ENCODE measurements around the gene NACC2. TPM values are rescaled to one million over a fixed set of nuclear protein-coding genes. Genes with fewer than 3 reads are reported as not detected.

The NACC2 gene
- total RNA-seq, 4 donors from 2014 or later = 10.4 to 21.6 (median 12.8) TPM

- WGBS, 2 donors = 82 to 84% methylated on average over 18 of the region's 18 CpGs
- H3K27ac ChIP-seq = peak overlapping the region in 3 of 4 donors; percentile 84 to 95 (median 85)
- no peaks in the 10 kb centered on the region for H3K9me3 ChIP-seq
- H3K27me3 ChIP-seq = peaks cover 0 to 50% (median 2%) of the 10 kb centered on the region in 4 donors
- H3K36me3 ChIP-seq = no peaks in the 10 kb centered on the region
- TF ChIP-seq POLR2A (IDR thresholded peaks at IDR 0.05) = no peak
- TF ChIP-seq, protein P1, sequence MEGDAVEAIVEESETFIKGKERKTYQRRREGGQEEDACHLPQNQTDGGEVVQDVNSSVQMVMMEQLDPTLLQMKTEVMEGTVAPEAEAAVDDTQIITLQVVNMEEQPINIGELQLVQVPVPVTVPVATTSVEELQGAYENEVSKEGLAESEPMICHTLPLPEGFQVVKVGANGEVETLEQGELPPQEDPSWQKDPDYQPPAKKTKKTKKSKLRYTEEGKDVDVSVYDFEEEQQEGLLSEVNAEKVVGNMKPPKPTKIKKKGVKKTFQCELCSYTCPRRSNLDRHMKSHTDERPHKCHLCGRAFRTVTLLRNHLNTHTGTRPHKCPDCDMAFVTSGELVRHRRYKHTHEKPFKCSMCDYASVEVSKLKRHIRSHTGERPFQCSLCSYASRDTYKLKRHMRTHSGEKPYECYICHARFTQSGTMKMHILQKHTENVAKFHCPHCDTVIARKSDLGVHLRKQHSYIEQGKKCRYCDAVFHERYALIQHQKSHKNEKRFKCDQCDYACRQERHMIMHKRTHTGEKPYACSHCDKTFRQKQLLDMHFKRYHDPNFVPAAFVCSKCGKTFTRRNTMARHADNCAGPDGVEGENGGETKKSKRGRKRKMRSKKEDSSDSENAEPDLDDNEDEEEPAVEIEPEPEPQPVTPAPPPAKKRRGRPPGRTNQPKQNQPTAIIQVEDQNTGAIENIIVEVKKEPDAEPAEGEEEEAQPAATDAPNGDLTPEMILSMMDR (IDR thresholded peaks at IDR 0.05) = no peak
- no peak for DNase-seq
- H3K4me1 ChIP-seq = peaks cover 29 to 54% (median 30%) of the 10 kb centered on the region in 3 donors
- intact Hi-C loops (cut with DNase I) = no loop called here
- H3K4me3 ChIP-seq = no peak overlapping the region
Observed at GRCh38 chr9:135991771-135992170, 103.3 kb downstream of the NACC2 start.

DNA sequence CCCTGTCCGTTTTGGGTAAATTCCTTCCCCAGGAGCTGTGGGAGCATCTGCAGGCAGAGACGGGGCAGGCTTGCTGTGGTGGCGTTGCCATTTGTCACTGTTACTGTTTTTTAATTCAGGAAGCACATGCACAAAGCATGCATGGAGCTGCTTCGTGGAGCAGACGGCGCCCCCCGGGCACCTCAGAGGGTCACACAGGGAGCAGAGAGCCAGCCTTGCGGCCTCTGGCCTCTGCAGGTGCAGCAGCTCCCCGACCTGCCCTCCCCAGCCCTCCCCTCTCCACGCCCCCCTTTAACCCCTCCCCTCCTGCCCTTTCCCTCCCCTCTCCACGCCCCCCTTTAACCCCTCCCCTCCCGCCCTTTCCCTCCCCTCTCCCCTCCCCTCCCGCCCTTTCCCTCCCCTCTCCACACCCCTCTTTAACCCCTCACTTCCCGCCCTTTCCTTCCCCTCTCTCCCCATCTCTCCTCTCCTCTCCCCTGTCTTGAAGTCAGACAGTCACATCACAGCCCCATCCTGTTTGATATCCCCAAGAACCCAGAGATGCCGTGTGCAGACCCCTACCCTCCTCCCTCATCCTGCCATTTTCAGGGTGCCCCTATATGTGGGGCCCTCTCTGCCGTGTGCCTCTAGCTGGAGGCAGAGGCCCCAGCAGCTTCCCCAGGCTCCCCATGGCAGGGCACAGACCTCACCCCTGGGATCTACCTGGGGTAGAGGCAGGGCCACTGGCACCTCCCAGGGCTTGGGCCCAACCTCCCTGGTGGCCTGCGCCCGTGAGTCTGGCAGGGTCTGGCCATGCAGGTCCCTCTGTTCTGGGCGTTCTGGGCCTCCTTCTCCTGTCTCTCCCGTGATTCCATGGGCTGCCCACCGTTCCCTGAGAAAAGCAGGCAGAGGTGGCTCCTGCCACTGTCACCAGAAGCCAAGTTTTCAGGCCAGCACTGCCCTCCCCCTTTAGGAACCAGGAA is 104.3 kb downstream of the NACC2 start:
- TF ChIP-seq POLR2A (IDR thresholded peaks at IDR 0.05) = no peak
- TF ChIP-seq, protein P1 (IDR thresholded peaks at IDR 0.05) = no peak
- peaks cover 0 to 61% (median 2%) of the 10 kb centered on the region in 4 donors for H3K27me3 ChIP-seq
- no peaks in the 10 kb centered on the region for H3K9me3 ChIP-seq
- H3K4me1 ChIP-seq = peaks cover 29 to 54% (median 30%) of the 10 kb centered on the region in 3 donors
- peak; percentile 22 for DNase-seq
- H3K36me3 ChIP-seq = no peaks in the 10 kb centered on the region
- WGBS, 2 donors = 15 to 29% methylated on average over 2 to 11 of the region's 21 CpGs
- peak overlapping the region in 2 of 4 donors; percentile 15 to 33 for H3K4me3 ChIP-seq
- peak overlapping the region in 3 of 4 donors; percentile 36 to 69 (median 58) for H3K27ac ChIP-seq
- intact Hi-C loops (cut with DNase I) = no loop called here

DNA sequence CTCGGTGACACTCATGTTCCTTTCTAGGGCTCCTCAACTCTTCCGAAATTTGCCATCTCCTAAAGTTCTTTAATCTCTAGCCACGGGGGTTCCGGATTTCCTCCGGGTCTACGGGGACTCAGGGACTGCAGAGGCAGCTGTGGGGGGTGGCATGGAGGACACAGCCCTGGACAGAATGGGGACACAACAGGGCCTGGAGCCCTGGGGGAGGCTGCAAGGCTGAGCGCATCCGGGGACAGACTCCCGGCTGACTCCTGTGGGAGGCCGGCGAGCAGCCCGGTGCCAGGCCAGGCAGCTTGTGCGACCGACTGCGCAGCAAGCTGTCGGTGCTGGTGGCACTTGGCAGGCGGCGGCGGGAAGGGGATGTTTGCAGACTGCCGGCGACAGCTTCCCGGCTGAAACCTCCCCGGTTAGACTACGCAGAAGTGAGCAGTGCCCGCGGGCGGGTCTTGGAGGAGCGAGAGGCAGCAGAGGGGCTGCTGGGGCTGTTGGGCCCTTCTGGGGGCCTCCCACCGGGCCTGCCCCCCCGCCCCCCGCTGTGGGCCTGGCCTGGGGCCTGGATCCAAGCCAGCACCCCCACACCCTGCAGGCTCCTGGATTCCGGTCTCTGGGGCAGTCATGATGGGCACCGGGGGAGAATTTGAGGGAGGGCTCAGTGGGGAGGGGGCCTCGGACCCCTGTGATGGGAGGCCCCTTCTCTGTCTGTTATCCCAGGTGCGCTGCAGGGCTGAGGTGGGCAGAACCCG is 105.2 kb downstream of the NACC2 start:
- Histone ChIP-seq H3K9me3 (no peaks in the 10 kb centered on the region), H3K36me3 (no peaks in the 10 kb centered on the region), H3K27ac (no peak overlapping the region), H3K4me3 (peak overlapping the region in 2 of 4 donors; percentile 15 to 33), H3K4me1 (peaks cover 29 to 54% (median 30%) of the 10 kb centered on the region in 3 donors), H3K27me3 (peaks cover 0 to 69% (median 2%) of the 10 kb centered on the region in 4 donors)
- no peak for DNase-seq
- no peak for TF ChIP-seq POLR2A (IDR thresholded peaks at IDR 0.05)
- TF ChIP-seq, protein P1 (IDR thresholded peaks at IDR 0.05) = no peak
- 20 to 37% methylated on average over 13 to 19 of the region's 36 CpGs for WGBS, 2 donors
- intact Hi-C loops (cut with DNase I) = no loop called here

DNA sequence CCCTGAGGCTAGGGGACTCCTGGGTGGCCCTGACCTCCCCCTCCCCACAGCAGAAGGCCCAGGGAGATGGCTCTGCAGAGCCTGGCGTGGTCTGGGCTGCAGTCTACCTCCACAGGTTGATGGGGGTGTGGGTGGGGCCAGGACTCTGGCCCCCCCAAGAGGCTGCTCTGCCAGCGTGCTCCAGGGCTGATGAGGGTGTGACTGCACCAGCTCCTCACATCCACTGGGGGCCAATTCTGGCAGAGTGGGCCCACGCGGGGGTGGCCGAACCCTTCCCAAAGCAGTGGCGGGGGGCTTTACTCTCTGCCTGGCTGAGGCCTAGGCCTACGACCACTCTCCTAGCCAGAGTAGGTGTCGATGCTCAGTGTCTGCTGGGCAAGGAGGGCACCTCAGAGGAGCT is 105.9 kb downstream of the NACC2 start:
- Histone ChIP-seq H3K27ac (no peak overlapping the region), H3K27me3 (peaks cover 0 to 76% (median 2%) of the 10 kb centered on the region in 4 donors), H3K36me3 (no peaks in the 10 kb centered on the region), H3K4me3 (no peak overlapping the region), H3K4me1 (peaks cover 29 to 46% (median 29%) of the 10 kb centered on the region in 3 donors), H3K9me3 (no peaks in the 10 kb centered on the region)
- WGBS, 2 donors = 100% methylated on average over 3 of the region's 8 CpGs; no CpG with 5 or more reads in 1 of the 2 donors
- intact Hi-C loops (cut with DNase I) = no loop called here
- TF ChIP-seq POLR2A (IDR thresholded peaks at IDR 0.05) = no peak
- TF ChIP-seq, protein P1 (IDR thresholded peaks at IDR 0.05) = no peak
- no peak for DNase-seq
